H1 (cell line): ENCODE measurements around the gene NDST3. TPM values are rescaled to one million over a fixed set of nuclear protein-coding genes. Genes with fewer than 3 reads are reported as not detected.

Experiments used
- CTCF ChIA-PET: fragments of 300-600 bp; sonication (Branson Sonifier 250); formaldehyde crosslinking; loops from one replicate; lab custom pipeline; 2021; ENCODE audit not compliant: partially characterized antibody; lab: Charles Lee
- POLR2A ChIA-PET: fragments of 300-600 bp; sonication (Branson Sonifier 250); formaldehyde crosslinking; loops from one replicate; lab custom pipeline; 2021; ENCODE audit warnings: inconsistent platforms; ENCODE audit not compliant: partially characterized antibody; lab: Charles Lee
- DNase-seq, 2 experiments: peaks; one replicate each; pipeline versions ENCODE4 v3.0.0 to v3.0.0-alpha.2; 2010 to 2022; ENCODE audit warnings: low spot score in 2 of 2, low read depth in 1 of 2, mixed read lengths in 1 of 2
- FAIRE-seq: peaks from 2 replicates; lab custom pipeline; 2011; peaks lifted over from hg19 to GRCh38; lab: Jason Lieb, UNC
- H2AFZ ChIP-seq: 2 replicates; pipeline ENCODE4 v1.8.1; 2012; ENCODE audit warnings: low read length, inconsistent platforms
- H2AK5ac ChIP-seq: 2 replicates; pipeline ENCODE4 v1.6.1; 2013; ENCODE audit warnings: low read depth, low read length
- H2BK120ac ChIP-seq: replicated peaks from 2 replicates; pipeline ENCODE3; 2013; ENCODE audit warnings: low read depth, low read length, inconsistent platforms
- H2BK12ac ChIP-seq: 2 replicates; pipeline ENCODE4 v1.6.1; 2013; ENCODE audit warnings: low read depth, low read length
- H2BK15ac ChIP-seq: 2 replicates; pipeline ENCODE4 v1.6.1; 2013; ENCODE audit warnings: low read length
- H2BK20ac ChIP-seq: 2 replicates; pipeline ENCODE4 v1.6.1; 2013; ENCODE audit warnings: low read length
- H2BK5ac ChIP-seq: 2 replicates; pipeline ENCODE4 v1.6.1; 2013; ENCODE audit warnings: low read depth, low read length
- H3K14ac ChIP-seq: 2 replicates; pipeline ENCODE4 v1.6.1; 2013; ENCODE audit warnings: inconsistent platforms; ENCODE audit not compliant: insufficient read length
- H3K18ac ChIP-seq: 2 replicates; pipeline ENCODE4 v1.6.1; 2013; ENCODE audit warnings: low read length; ENCODE audit errors: extremely low read depth
- H3K23ac ChIP-seq: 2 replicates; pipeline ENCODE4 v1.6.1; 2013; ENCODE audit warnings: inconsistent platforms; ENCODE audit not compliant: insufficient read length
- H3K23me2 ChIP-seq: 2 replicates; pipeline ENCODE4 v1.6.1; 2013; ENCODE audit warnings: low read depth, low read length
- H3K27ac ChIP-seq: 2 replicates; pipeline ENCODE4 v1.6.1; 2011; ENCODE audit warnings: low read depth, low read length, inconsistent platforms
- H3K27me3 ChIP-seq, 4 experiments: replicated peaks in 1 of 4; 1 replicate in 1 of 4; 2 replicates in 3 of 4; pipeline versions ENCODE4 v1.6.1 to v1.8.1; 2011 to 2013; ENCODE audit warnings: low read length in 3 of 4, mild to moderate bottlenecking in 3 of 4, inconsistent platforms in 2 of 4, mixed read lengths in 2 of 4, moderate library complexity in 1 of 4; ENCODE audit not compliant: control insufficient read depth in 3 of 4, insufficient read depth in 3 of 4; ENCODE audit errors: extremely low read depth in 1 of 4
- H3K36me3 ChIP-seq, 4 experiments: 2 replicates each; pipeline versions ENCODE4 v1.6.1 to v1.8.1; 2011 to 2013; ENCODE audit warnings: mild to moderate bottlenecking in 4 of 4, low read length in 3 of 4, moderate library complexity in 2 of 4, control low read depth in 1 of 4, inconsistent platforms in 1 of 4; ENCODE audit not compliant: insufficient read depth in 4 of 4, control insufficient read depth in 2 of 4
- H3K4ac ChIP-seq: replicated peaks from 2 replicates; pipeline ENCODE3; 2013; ENCODE audit warnings: low read length, low read depth, mixed read lengths, inconsistent platforms; ENCODE audit not compliant: insufficient read length
- H3K4me1 ChIP-seq, 4 experiments: replicated peaks in 1 of 4; 1 replicate in 1 of 4; 2 replicates in 3 of 4; pipeline versions ENCODE4 v1.6.1 to v1.8.1; 2011 to 2013; ENCODE audit warnings: low read length in 3 of 4, inconsistent platforms in 2 of 4, mixed read lengths in 1 of 4; ENCODE audit not compliant: insufficient read depth in 4 of 4, control insufficient read depth in 3 of 4
- H3K4me2 ChIP-seq, 2 experiments: 2 replicates each; pipeline versions ENCODE4 v1.6.1 to v1.8.1; 2011 to 2013; ENCODE audit warnings: low read depth in 2 of 2, low read length in 2 of 2, control low read depth in 1 of 2, inconsistent platforms in 1 of 2, mild to moderate bottlenecking in 1 of 2; ENCODE audit not compliant: insufficient read depth in 1 of 2
- H3K4me3 ChIP-seq, 4 experiments: fragments of 200-600, 300-600 bp in 1 of 4; sonication (generic), shearing (Covaris generic), sonication (Bioruptor Twin) in 1 of 4; 2 replicates each; pipeline versions ENCODE4 v1.5.1 to v1.8.1; 2011 to 2016; ENCODE audit warnings: low read length in 4 of 4, low read depth in 3 of 4, control low read depth in 2 of 4, inconsistent platforms in 2 of 4, mild to moderate bottlenecking in 2 of 4, mixed read lengths in 1 of 4, moderate library complexity in 1 of 4; ENCODE audit not compliant: insufficient read depth in 2 of 4; ENCODE audit errors: extremely low read depth in 1 of 4
- H3K56ac ChIP-seq: replicated peaks from 2 replicates; pipeline ENCODE3; 2013; ENCODE audit warnings: low read depth, mild to moderate bottlenecking, mixed read lengths, low read length, inconsistent platforms; ENCODE audit not compliant: insufficient read length
- H3K79me1 ChIP-seq: 2 replicates; pipeline ENCODE4 v1.6.1; 2013; ENCODE audit warnings: low read depth, low read length, control low read depth
- H3K79me2 ChIP-seq, 2 experiments: 2 replicates each; pipeline versions ENCODE4 v1.6.1 to v1.8.1; 2012 to 2013; ENCODE audit warnings: low read length in 2 of 2, mild to moderate bottlenecking in 2 of 2, inconsistent platforms in 1 of 2; ENCODE audit not compliant: insufficient read depth in 2 of 2, control insufficient read depth in 1 of 2
- H3K9ac ChIP-seq, 4 experiments: replicated peaks in 1 of 4; 1 replicate in 1 of 4; 2 replicates in 3 of 4; pipeline versions ENCODE4 v1.6.1 to v1.8.1; 2011 to 2013; ENCODE audit warnings: low read depth in 3 of 4, low read length in 3 of 4, control low read depth in 2 of 4, mild to moderate bottlenecking in 2 of 4, moderate library complexity in 2 of 4, inconsistent platforms in 1 of 4; ENCODE audit errors: extremely low read depth in 1 of 4
- H3K9me3 ChIP-seq, 2 experiments: 2 replicates each; pipeline versions ENCODE4 v1.6.1 to v1.8.1; 2012 to 2013; ENCODE audit warnings: mild to moderate bottlenecking in 2 of 2, moderate library complexity in 2 of 2, control low read depth in 1 of 2, inconsistent platforms in 1 of 2, low read depth in 1 of 2, low read length in 1 of 2, mixed read lengths in 1 of 2; ENCODE audit not compliant: insufficient read depth in 2 of 2
- H4K20me1 ChIP-seq, 2 experiments: replicated peaks in 1 of 2; 2 replicates each; pipeline versions ENCODE3 to v1.8.1; 2011 to 2013; ENCODE audit warnings: inconsistent platforms in 2 of 2, low read length in 2 of 2, mild to moderate bottlenecking in 1 of 2; ENCODE audit not compliant: insufficient read depth in 2 of 2, control insufficient read depth in 1 of 2
- H4K5ac ChIP-seq: 2 replicates; pipeline ENCODE4 v1.6.1; 2013; ENCODE audit warnings: low read length, low read depth, mixed read lengths, inconsistent platforms; ENCODE audit not compliant: insufficient read length
- H4K8ac ChIP-seq: 2 replicates; pipeline ENCODE4 v1.8.0; 2013; ENCODE audit warnings: mild to moderate bottlenecking, moderate library complexity, low read length, inconsistent platforms; ENCODE audit not compliant: insufficient read depth; ENCODE audit errors: extremely low read depth
- H4K91ac ChIP-seq: replicated peaks from 2 replicates; pipeline ENCODE3; 2013; ENCODE audit warnings: low read length, mixed read lengths, inconsistent platforms; ENCODE audit not compliant: insufficient read length
- CEBPB ChIP-seq: IDR thresholded peaks from 2 replicates; pipeline ENCODE4 v1.6.1; 2012; ENCODE audit warnings: low read depth, low read length
- CHD1 ChIP-seq: IDR thresholded peaks from 2 replicates; pipeline ENCODE4 v1.6.1; 2012; ENCODE audit warnings: low read depth, low read length, improper control_type of control experiment
- FOSL1 ChIP-seq: IDR thresholded peaks from 2 replicates; pipeline ENCODE4 v1.6.1; 2011; ENCODE audit warnings: mild to moderate bottlenecking, low read depth, low read length, moderate library complexity; ENCODE audit not compliant: insufficient read depth
- HDAC2 ChIP-seq, 2 experiments: fragments of 300-600 bp in 1 of 2; sonication (generic) in 1 of 2; IDR thresholded peaks; 2 replicates each; pipeline ENCODE4 v1.6.1; 2011 to 2012; ENCODE audit warnings: low read depth in 2 of 2, low read length in 2 of 2, mild to moderate bottlenecking in 2 of 2, moderate library complexity in 2 of 2, borderline replicate concordance in 1 of 2, inconsistent platforms in 1 of 2
- HDAC6 ChIP-seq: IDR thresholded peaks from one replicate; pipeline ENCODE4 v1.7.1; 2012; ENCODE audit warnings: low read depth, mild to moderate bottlenecking, inconsistent platforms, low read length, moderate library complexity
- JUN ChIP-seq: IDR thresholded peaks from 2 replicates; pipeline ENCODE4 v1.6.1; 2011; ENCODE audit warnings: low read depth, mild to moderate bottlenecking, improper control_type of control experiment, low read length
- JUND ChIP-seq: IDR thresholded peaks from 2 replicates; pipeline ENCODE4 v1.6.1; 2011; ENCODE audit warnings: mild to moderate bottlenecking, improper control_type of control experiment, low read length
- KDM1A ChIP-seq: fragments of 200-600, 300-600 bp; sonication (generic); IDR thresholded peaks from 2 replicates; pipeline ENCODE4 v1.7.1; 2016; ENCODE audit warnings: mild to moderate bottlenecking, low read length, borderline replicate concordance
- NANOG ChIP-seq: IDR thresholded peaks from 2 replicates; pipeline ENCODE4 v1.6.1; 2011; ENCODE audit warnings: low read length, low read depth, mild to moderate bottlenecking, inconsistent platforms; ENCODE audit not compliant: insufficient read depth, poor library complexity, severe bottlenecking
- SIRT6 ChIP-seq: IDR thresholded peaks from one replicate; pipeline ENCODE4 v1.7.1; 2012; ENCODE audit warnings: low read length, inconsistent platforms
- SP4 ChIP-seq: IDR thresholded peaks from 2 replicates; pipeline ENCODE4 v1.6.1; 2012; ENCODE audit warnings: low read length, inconsistent platforms
- TEAD4 ChIP-seq: IDR thresholded peaks from 2 replicates; pipeline ENCODE4 v1.6.1; 2012; ENCODE audit warnings: low read depth, low read length, inconsistent platforms, mixed read lengths
- WGBS, 2 experiments: shearing (Covaris generic) in 1 of 2; methylation state at CpG; one replicate each; pipeline versions ENCODE4 v1.1.6 to v1.1.7; 2013 to 2015; ENCODE audit warnings: low lambda C conversion rate in 2 of 2, mixed read lengths in 2 of 2, inconsistent platforms in 1 of 2, low coverage in 1 of 2, missing lambda C conversion rate in 1 of 2; ENCODE audit not compliant: insufficient replicate concordance in 2 of 2, insufficient coverage in 1 of 2, insufficient read length in 1 of 2; ENCODE audit errors: extremely low coverage in 1 of 2, missing lambda C conversion rate in 1 of 2; 5-methylcytosine and 5-hydroxymethylcytosine counted together
- polyA plus RNA-seq, 7 experiments: library from polyadenylated mRNA; depleted of rRNA in 3 of 7; stranded (reverse) in 5 of 7; unstranded in 2 of 7; fragments of >200 nt in 5 of 7; fragments of 200-250 nt in 2 of 7; gene quantifications; 1 replicate in 5 of 7; 2 replicates in 1 of 7; 4 replicates in 1 of 7; pipeline versions ENCODE4 v1.2.1 to v1.2.3, GENCODE V29; 2011 to 2013; ENCODE audit warnings: missing spikeins in 2 of 7, mixed read lengths in 2 of 7
- total RNA-seq: library from RNA; stranded (reverse); fragmentation: NEBNext Ultra II Directional; extraction: Animal tissue kit (Norgen Biotek cat#: 25700); gene quantifications from 2 replicates; pipeline ENCODE4 v1.2.1, GENCODE V29; 2021
- TF ChIP-seq, protein P1 (sequence below): IDR thresholded peaks from 2 replicates; pipeline ENCODE4 v1.6.1; 2011; ENCODE audit warnings: low read length, improper control_type of control experiment
- TF ChIP-seq, protein P2 (sequence below): IDR thresholded peaks from 2 replicates; pipeline ENCODE4 v1.6.1; 2012; ENCODE audit warnings: inconsistent platforms

NDST3 gene
- total and polyA plus RNA-seq, 2 of the 8 experiments (the other 6 are each of a cell fraction or from before 2014, with no cell fraction given): 0.35 to 0.60 TPM

DNA sequence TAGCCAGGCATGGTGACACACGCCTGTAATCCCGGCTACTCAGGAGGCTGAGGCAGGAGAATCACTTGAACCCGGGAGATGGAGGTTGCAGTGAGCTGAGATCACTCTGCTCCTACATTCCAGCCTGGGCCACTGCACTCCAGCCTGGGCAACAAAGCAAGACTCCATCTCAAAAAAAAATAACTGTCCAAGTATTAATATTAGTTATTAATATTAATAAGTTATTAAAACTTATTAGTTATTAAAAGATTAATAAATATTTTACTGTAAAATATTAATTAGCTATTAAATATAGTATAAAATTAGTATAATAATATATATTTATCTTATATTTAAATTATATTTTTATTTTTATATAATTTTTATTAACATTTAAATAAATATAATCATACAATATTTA lies 19.5 kb upstream of the NDST3 start:
- H3K14ac ChIP-seq: no peak overlapping the region
- FAIRE-seq (no peak), DNase-seq (no peak)
- no peak overlapping the region for H4K8ac ChIP-seq
- no peaks in the 10 kb centered on the region for H3K27me3 ChIP-seq
- H3K79me1 ChIP-seq: no peaks in the 10 kb centered on the region
- H3K56ac ChIP-seq: no peak overlapping the region
- H3K9me3 ChIP-seq: no peaks in the 10 kb centered on the region
- H3K4me1 ChIP-seq: no peaks in the 10 kb centered on the region
- H3K23ac ChIP-seq: no peak overlapping the region
- H2BK12ac ChIP-seq: no peak overlapping the region
- ChIA-PET CTCF (interaction anchor here (0.9 to 1.4 kb wide), 4 partner anchors 9 to 34 kb away, joined by 3 to 4 read pairs (median 3); no protein-coding TSS in a partner anchor), POLR2A (no interaction called here)
- H4K20me1 ChIP-seq: no peaks in the 10 kb centered on the region
- H3K18ac ChIP-seq: no peak overlapping the region
- no peak overlapping the region for H3K4ac ChIP-seq
- H2AK5ac ChIP-seq: no peak overlapping the region
- no peaks in the 10 kb centered on the region for H3K23me2 ChIP-seq
- no peak overlapping the region for H2BK20ac ChIP-seq
- no peak overlapping the region for H2BK15ac ChIP-seq
- no peak overlapping the region for H2AFZ ChIP-seq
- no peaks in the 10 kb centered on the region for H3K79me2 ChIP-seq
- no peak overlapping the region for H3K9ac ChIP-seq
- H3K36me3 ChIP-seq: no peaks in the 10 kb centered on the region
- H3K27ac ChIP-seq: no peak overlapping the region
- WGBS, 2 experiments: 90% methylated on average over 3 of the region's 3 CpGs; no CpG with 5 or more reads in 1 of the 2 experiments
- no peak overlapping the region for H2BK5ac ChIP-seq
- H3K4me2 ChIP-seq: no peak overlapping the region
- H4K91ac ChIP-seq: no peak overlapping the region
- no peak overlapping the region for H4K5ac ChIP-seq
- H2BK120ac ChIP-seq: no peak overlapping the region
- no peak overlapping the region for H3K4me3 ChIP-seq
- TF ChIP-seq SIRT6: no peak
- no peak for TF ChIP-seq TEAD4
- no peak for TF ChIP-seq CEBPB
- TF ChIP-seq KDM1A: no peak
- TF ChIP-seq, protein P1, sequence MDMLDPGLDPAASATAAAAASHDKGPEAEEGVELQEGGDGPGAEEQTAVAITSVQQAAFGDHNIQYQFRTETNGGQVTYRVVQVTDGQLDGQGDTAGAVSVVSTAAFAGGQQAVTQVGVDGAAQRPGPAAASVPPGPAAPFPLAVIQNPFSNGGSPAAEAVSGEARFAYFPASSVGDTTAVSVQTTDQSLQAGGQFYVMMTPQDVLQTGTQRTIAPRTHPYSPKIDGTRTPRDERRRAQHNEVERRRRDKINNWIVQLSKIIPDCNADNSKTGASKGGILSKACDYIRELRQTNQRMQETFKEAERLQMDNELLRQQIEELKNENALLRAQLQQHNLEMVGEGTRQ: no peak
- TF ChIP-seq FOSL1: no peak
- TF ChIP-seq CHD1: no peak
- no peak for TF ChIP-seq HDAC6
- TF ChIP-seq JUND: no peak
- TF ChIP-seq NANOG: no peak
- TF ChIP-seq, protein P2, sequence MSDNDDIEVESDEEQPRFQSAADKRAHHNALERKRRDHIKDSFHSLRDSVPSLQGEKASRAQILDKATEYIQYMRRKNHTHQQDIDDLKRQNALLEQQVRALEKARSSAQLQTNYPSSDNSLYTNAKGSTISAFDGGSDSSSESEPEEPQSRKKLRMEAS: no peak
- TF ChIP-seq SP4: no peak
- no peak for TF ChIP-seq JUN
- TF ChIP-seq HDAC2 (IDR thresholded peaks at IDR 0.05; ENCODE audit: borderline replicate concordance in 1 of 2, low read depth in 2 of 2, low read length in 2 of 2): no peak
